NCI-H146 treated with DMSO at 0.1 percent for 48 hours (cell line): ENCODE measurements around the gene RACK1.
"Not testable (repeated sequence)": the region's sequence is repeated elsewhere in the genome, so short reads cannot be mapped to it uniquely, and the experiment has no call there.

ENCODE experiments used
- DNase-seq: peaks from one replicate; lab custom pipeline; 2025; ENCODE audit not compliant: unreplicated experiment; lab: John Stamatoyannopoulos, UW

Gene RACK1

GRCh38 chr5:181217111-181217802 lies 26.4 kb downstream of the RACK1 start:
- no peak for DNase-seq

GRCh38 chr5:181215997-181216989 lies 27.4 kb downstream of the RACK1 start:
- DNase-seq = no peak

DNA sequence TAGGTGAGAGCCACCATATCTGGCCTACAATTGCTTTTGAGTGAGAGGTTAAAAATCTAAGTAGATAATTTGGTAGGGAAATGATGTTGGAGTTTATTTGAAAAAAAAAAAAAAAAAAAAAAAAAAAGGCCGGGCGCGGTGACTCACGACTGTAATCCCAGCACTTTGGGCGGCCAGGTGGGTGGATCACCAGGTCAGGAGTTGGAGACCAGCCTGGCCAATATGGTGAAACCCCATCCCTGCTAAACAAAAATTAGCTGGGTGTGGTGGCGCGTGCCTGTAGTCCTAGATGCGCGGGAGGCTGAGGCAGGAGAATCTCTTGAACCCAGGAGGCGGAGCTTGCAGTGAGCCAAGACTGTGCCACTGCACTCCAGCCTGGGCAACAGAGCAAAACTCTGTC lies 29.5 kb downstream of the RACK1 start:
- DNase-seq = not testable (repeated sequence)

- no peak for DNase-seq
Measured at GRCh38 chr5:181212934-181213333, 30.8 kb downstream of the RACK1 start.

- DNase-seq = no peak
Measured at GRCh38 chr5:181212080-181212479, 31.6 kb downstream of the RACK1 start.

DNA sequence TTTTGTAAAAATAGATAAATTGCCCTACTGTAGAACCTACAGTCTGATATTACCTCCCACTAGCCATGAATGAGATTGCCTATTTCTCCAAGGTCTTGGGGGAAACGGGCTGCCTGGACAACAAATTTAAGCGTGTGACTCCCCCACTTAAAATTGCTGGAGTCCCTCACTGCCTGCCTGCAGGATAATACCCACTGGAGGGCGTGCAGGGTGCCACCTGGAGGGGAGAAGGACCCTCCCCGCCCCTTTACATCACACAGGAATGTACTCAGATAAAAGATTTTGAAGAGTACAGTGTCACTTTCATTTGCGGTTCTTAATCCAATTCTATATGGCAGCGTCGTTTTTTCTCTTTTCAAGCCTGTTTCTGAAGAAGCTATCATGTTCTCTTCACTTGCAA lies 32.5 kb downstream of the RACK1 start:
- no peak for DNase-seq

GRCh38 chr5:181210698-181211097 lies 33.0 kb downstream of the RACK1 start:
- DNase-seq = not testable (repeated sequence)

- not testable (repeated sequence) for DNase-seq
Measured at GRCh38 chr5:181210148-181210547, 33.6 kb downstream of the RACK1 start.

DNA sequence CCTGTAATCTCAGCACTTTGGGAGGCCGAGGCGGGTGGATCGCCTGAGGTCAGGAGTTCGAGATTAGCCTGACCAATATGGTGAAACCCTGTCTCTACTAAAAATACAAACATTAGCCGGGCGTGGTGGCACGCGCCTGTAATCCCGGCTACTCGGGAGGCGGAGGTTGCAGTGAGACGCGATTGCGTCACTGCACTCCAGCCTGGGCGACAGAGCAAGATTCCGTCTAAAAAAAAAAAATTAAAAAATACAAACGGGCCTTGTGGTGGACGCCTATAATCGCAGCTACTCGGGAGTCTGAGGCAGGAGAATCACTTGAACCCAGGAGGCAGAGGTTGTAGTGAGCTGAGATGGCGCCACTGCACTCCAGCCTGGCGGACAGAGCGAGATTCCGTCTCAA lies 34.7 kb downstream of the RACK1 start:
- DNase-seq = not testable (repeated sequence)

GRCh38 chr5:181207960-181208253 lies 35.8 kb downstream of the RACK1 start:
- DNase-seq = no peak

DNA sequence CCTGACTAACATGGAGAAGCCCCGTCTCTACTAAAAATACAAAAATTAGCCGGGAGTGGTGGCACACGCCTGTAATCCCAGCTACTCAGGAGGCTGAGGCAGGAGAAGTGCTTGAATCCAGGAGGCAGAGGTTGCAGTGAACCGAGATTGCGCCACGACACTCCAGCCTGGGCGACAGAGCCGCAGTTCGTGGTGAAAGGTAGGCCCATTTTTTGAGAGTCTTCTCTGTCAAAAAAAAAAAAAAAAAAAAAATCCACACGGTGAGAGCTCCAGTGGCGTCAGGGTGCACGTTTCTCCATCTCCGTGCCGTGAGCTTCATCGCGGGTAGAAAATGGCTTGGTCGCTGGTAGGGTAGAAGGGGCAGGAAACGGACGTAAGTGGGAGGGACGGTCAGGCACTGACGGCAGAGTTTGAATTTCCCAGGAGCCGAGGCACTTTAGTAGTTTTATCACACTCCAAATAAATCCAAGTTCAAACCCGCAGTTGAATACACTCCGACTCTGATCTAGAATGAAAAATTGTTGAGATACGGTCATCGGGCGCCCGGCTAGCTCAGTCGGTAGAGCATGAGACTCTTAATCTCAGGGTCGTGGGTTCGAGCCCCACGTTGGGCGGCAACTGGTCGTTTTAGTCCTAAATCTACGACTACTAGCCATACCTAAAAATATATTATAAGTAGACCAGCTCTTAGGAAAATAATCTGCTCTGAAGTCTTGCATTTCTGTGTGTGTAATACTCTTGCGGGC lies 36.3 kb downstream of the RACK1 start:
- no peak for DNase-seq

- DNase-seq = no peak
Measured at GRCh38 chr5:181205761-181206649, 37.7 kb downstream of the RACK1 start.

- DNase-seq = no peak
Measured at GRCh38 chr5:181204826-181205760, 38.6 kb downstream of the RACK1 start, which contains the start of gene TRIM7. Gene TRIM7 (minus strand): TSS chr5:181205196. CDS start chr5:181205110, 86 bp downstream.

- DNase-seq = no peak
Measured at GRCh38 chr5:181204113-181204825, 39.4 kb downstream of the RACK1 start.

DNA sequence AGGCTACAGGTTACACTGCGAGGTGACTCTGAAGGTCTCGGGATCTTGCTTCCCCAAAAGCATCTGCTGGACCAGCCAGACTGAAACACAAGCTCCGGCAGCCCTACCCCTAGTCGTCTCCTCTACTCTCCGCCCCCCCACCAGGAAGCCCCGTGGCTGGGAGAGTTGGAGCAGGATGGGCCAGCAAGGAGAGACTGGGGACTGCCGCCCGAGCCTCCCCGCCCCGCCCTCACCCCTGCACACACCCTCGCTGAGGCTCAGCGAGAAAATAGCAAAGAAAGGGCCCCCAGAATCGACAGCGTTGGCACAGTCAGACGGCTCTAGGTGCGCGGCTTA lies 40.0 kb downstream of the RACK1 start:
- DNase-seq = no peak

GRCh38 chr5:181203093-181203711 lies 40.5 kb downstream of the RACK1 start:
- no peak for DNase-seq

GRCh38 chr5:181200816-181201215 lies 42.9 kb downstream of the RACK1 start:
- DNase-seq = no peak

GRCh38 chr5:181199881-181200638 lies 43.6 kb downstream of the RACK1 start:
- no peak for DNase-seq
